Measurements from ENCODE around the gene SPATS2L. TPM values are rescaled to one million over a fixed set of nuclear protein-coding genes. Genes with fewer than 3 reads are reported as not detected.

The SPATS2L gene
- polyA plus RNA-seq, 1 of the 3 experiments (the other 2 are of a cell fraction) = 86.8 TPM

DNA sequence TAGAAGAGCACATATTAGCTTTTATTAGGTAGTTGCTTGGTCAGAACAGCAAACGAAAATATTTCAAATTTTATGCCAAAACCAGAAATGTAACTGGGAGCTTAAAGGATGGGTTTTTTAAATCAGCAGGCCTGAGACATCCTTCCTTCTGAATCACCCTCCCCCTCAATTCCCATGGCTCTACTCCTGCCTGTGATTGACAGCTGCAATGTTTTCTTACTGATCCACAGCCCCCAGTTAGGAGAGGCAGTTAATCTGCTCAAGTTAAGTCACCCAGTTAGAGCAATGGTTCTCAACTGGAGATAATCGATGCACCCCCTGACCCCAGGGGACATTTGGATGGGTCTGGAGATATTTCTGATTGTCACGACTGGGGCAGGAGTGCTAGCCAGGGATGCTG, 178.4 kb downstream of the SPATS2L start:
- H3K36me3 ChIP-seq (replicated peaks in 1 of 2; ENCODE audit: control insufficient read depth in 1 of 2, insufficient read depth in 2 of 2, low read length in 1 of 2) = peaks cover 7 to 18% of the 10 kb centered on the region in 2 experiments
- no peaks in the 10 kb centered on the region for H4K20me1 ChIP-seq (ENCODE audit: insufficient read depth)
- no peak overlapping the region for H3K9ac ChIP-seq
- H3K4me1 ChIP-seq (ENCODE audit: control insufficient read depth in 1 of 2, insufficient read depth in 2 of 2, low read depth in 1 of 2, low read length in 1 of 2) = peaks cover 15 to 20% of the 10 kb centered on the region in 2 experiments; a peak in 3 of 4 replicates
- H3K9me2 ChIP-seq = no peaks in the 10 kb centered on the region
- no peaks in the 10 kb centered on the region for H3K79me2 ChIP-seq (ENCODE audit: insufficient read depth)
- 69% methylated on average over 3 of the region's 3 CpGs for WGBS (ENCODE audit: low lambda C conversion rate)
- no peak overlapping the region for H3K27ac ChIP-seq (ENCODE audit: low read depth in 2 of 2, low read length in 1 of 2)
- no peak for DNase-seq
- POLR2A ChIA-PET = no interaction called here
- CTCF ChIA-PET = interaction anchor here (0.7 to 8.8 kb wide), 10 partner anchors 13 to 510 kb away, joined by 3 to 111 read pairs (median 8); partner anchors contain the start of gene KCTD18
- no peaks in the 10 kb centered on the region for H3K9me3 ChIP-seq
- H3F3A ChIP-seq (replicated peaks; ENCODE audit: insufficient read depth) = peaks cover 17% of the 10 kb centered on the region
- H3K4me3 ChIP-seq (ENCODE audit: low read depth in 2 of 2, low read length in 1 of 2) = no peak overlapping the region
- no peak overlapping the region for H2AFZ ChIP-seq (ENCODE audit: low read depth)
- no peak overlapping the region for H3K4me2 ChIP-seq
- no peaks in the 10 kb centered on the region for H3K27me3 ChIP-seq (ENCODE audit: insufficient read depth)
- TF ChIP-seq FOXM1 (IDR thresholded peaks at IDR 0.05; ENCODE audit: low read depth) (no peak), PBX3 (IDR thresholded peaks at IDR 0.05) (peak; percentile 13; the same call in 1 of the 2 replicates)

DNA sequence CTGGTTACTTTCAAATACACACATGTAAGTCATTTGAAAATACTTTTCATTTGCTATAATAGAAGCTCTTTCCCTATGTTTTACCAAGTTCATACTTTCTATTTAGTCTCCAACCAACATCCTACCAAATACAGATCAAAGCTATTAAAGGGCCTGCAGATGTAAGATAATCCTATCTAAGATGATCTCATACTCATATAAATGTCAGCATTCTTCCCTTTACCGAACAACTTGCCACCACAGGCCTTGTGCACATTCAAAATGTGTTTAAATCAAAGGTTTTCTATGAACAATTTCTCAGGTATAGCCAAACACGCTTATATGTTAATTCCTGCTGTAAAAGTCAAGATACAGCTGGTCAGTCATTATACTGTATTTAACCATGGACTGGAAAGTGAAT, 180.0 kb downstream of the SPATS2L start:
- Histone ChIP-seq H3K79me2 (ENCODE audit: insufficient read depth) (no peaks in the 10 kb centered on the region), H3K9ac (no peak overlapping the region), H4K20me1 (ENCODE audit: insufficient read depth) (no peaks in the 10 kb centered on the region), H3K4me2 (no peak overlapping the region), H3F3A (replicated peaks; ENCODE audit: insufficient read depth) (peaks cover 8% of the 10 kb centered on the region), H3K27me3 (ENCODE audit: insufficient read depth) (no peaks in the 10 kb centered on the region), H3K27ac (ENCODE audit: low read depth in 2 of 2, low read length in 1 of 2) (no peak overlapping the region), H3K36me3 (replicated peaks in 1 of 2; ENCODE audit: control insufficient read depth in 1 of 2, insufficient read depth in 2 of 2, low read length in 1 of 2) (peaks cover 15 to 20% of the 10 kb centered on the region in 2 experiments), H3K4me3 (ENCODE audit: low read depth in 2 of 2, low read length in 1 of 2) (no peak overlapping the region), H3K9me2 (no peaks in the 10 kb centered on the region), H3K4me1 (ENCODE audit: control insufficient read depth in 1 of 2, insufficient read depth in 2 of 2, low read depth in 1 of 2, low read length in 1 of 2) (peaks cover 10 to 20% of the 10 kb centered on the region in 2 experiments; a peak in 3 of 4 replicates), H3K9me3 (no peaks in the 10 kb centered on the region), H2AFZ (ENCODE audit: low read depth) (no peak overlapping the region)
- no peak for DNase-seq
- ChIA-PET POLR2A (no interaction called here), CTCF (interaction anchor here (1.0 to 8.8 kb wide), 8 partner anchors 16 to 513 kb away, joined by 3 to 111 read pairs (median 6); no protein-coding TSS in a partner anchor)
- WGBS (ENCODE audit: low lambda C conversion rate) = 65% methylated on average over 2 of the region's 2 CpGs
- TF ChIP-seq GATA2 (CRISPR knock-in tag; IDR thresholded peaks at IDR 0.05) (no peak), TCF12 (IDR thresholded peaks at IDR 0.05) (no peak), RAD21 (IDR thresholded peaks at IDR 0.05; ENCODE audit: low read length) (no peak), ELF1 (IDR thresholded peaks at IDR 0.05) (no peak), FOSL2 (IDR thresholded peaks at IDR 0.05; ENCODE audit: borderline replicate concordance, low read depth) (no peak), JUND (IDR thresholded peaks at IDR 0.05) (no peak; the same call in 1 of the 2 replicates), SMC3 (IDR thresholded peaks at IDR 0.05; ENCODE audit: low read depth, low read length) (no peak), EZH2phosphoT487 (IDR thresholded peaks at IDR 0.05; ENCODE audit: borderline replicate concordance, low read depth) (no peak), PBX3 (IDR thresholded peaks at IDR 0.05) (no peak), MAX (IDR thresholded peaks at IDR 0.05; ENCODE audit: low read depth) (no peak), NFIC (IDR thresholded peaks at IDR 0.05; ENCODE audit: borderline replicate concordance) (no peak), FOXJ3 (CRISPR knock-in tag; IDR thresholded peaks at IDR 0.05) (no peak), FOXM1 (IDR thresholded peaks at IDR 0.05; ENCODE audit: low read depth) (no peak), USF1 (IDR thresholded peaks at IDR 0.05; ENCODE audit: borderline replicate concordance, low read depth) (no peak), SIN3A (IDR thresholded peaks at IDR 0.05; ENCODE audit: borderline replicate concordance, low read depth, low read length) (no peak), YY1 (IDR thresholded peaks at IDR 0.05; ENCODE audit: low read depth) (no peak)
- TF ChIP-seq, protein P1, sequence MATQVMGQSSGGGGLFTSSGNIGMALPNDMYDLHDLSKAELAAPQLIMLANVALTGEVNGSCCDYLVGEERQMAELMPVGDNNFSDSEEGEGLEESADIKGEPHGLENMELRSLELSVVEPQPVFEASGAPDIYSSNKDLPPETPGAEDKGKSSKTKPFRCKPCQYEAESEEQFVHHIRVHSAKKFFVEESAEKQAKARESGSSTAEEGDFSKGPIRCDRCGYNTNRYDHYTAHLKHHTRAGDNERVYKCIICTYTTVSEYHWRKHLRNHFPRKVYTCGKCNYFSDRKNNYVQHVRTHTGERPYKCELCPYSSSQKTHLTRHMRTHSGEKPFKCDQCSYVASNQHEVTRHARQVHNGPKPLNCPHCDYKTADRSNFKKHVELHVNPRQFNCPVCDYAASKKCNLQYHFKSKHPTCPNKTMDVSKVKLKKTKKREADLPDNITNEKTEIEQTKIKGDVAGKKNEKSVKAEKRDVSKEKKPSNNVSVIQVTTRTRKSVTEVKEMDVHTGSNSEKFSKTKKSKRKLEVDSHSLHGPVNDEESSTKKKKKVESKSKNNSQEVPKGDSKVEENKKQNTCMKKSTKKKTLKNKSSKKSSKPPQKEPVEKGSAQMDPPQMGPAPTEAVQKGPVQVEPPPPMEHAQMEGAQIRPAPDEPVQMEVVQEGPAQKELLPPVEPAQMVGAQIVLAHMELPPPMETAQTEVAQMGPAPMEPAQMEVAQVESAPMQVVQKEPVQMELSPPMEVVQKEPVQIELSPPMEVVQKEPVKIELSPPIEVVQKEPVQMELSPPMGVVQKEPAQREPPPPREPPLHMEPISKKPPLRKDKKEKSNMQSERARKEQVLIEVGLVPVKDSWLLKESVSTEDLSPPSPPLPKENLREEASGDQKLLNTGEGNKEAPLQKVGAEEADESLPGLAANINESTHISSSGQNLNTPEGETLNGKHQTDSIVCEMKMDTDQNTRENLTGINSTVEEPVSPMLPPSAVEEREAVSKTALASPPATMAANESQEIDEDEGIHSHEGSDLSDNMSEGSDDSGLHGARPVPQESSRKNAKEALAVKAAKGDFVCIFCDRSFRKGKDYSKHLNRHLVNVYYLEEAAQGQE (IDR thresholded peaks at IDR 0.05; ENCODE audit: low read depth, low read length) = no peak
- TF ChIP-seq, protein P2, sequence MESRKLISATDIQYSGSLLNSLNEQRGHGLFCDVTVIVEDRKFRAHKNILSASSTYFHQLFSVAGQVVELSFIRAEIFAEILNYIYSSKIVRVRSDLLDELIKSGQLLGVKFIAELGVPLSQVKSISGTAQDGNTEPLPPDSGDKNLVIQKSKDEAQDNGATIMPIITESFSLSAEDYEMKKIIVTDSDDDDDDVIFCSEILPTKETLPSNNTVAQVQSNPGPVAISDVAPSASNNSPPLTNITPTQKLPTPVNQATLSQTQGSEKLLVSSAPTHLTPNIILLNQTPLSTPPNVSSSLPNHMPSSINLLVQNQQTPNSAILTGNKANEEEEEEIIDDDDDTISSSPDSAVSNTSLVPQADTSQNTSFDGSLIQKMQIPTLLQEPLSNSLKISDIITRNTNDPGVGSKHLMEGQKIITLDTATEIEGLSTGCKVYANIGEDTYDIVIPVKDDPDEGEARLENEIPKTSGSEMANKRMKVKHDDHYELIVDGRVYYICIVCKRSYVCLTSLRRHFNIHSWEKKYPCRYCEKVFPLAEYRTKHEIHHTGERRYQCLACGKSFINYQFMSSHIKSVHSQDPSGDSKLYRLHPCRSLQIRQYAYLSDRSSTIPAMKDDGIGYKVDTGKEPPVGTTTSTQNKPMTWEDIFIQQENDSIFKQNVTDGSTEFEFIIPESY (IDR thresholded peaks at IDR 0.05; ENCODE audit: borderline replicate concordance, low read depth) = no peak
